T-helper 17 cell (primary cell): ENCODE measurements around the gene RYR1. TPM values are rescaled to one million over a fixed set of nuclear protein-coding genes. Genes with fewer than 3 reads are reported as not detected.
A peak's percentile ranks its signal among the peaks of the same experiment; 100 is the strongest.

Experiments
- ATAC-seq: fragments of 150-1000 bp; cut with Tn5 transposase; 2 replicates; pipeline ENCODE4 v1.10.0; 2021; ENCODE audit warnings: mild to moderate bottlenecking, moderate library complexity
- DNase-seq, 3 donors: peaks; one replicate each; pipeline versions ENCODE4 v3.0.0 to v3.0.0-alpha.2; 2020 to 2021
- H3K9me3 ChIP-seq: one replicate; pipeline ENCODE4 v1.7.0; 2013; ENCODE audit warnings: low read length, mild to moderate bottlenecking; ENCODE audit not compliant: control insufficient read depth, poor library complexity, severe bottlenecking
- H3K27ac Mint-ChIP-seq: one replicate; pipeline ENCODE4 v1.8.0; 2022; ENCODE audit warnings: mild to moderate bottlenecking, moderate library complexity, mixed read lengths
- H3K27me3 Mint-ChIP-seq: one replicate; pipeline ENCODE4 v1.8.0; 2022; ENCODE audit warnings: mixed read lengths
- H3K36me3 Mint-ChIP-seq: one replicate; pipeline ENCODE4 v1.8.0; 2022; ENCODE audit warnings: low read depth, mixed read lengths
- H3K4me1 Mint-ChIP-seq: one replicate; pipeline ENCODE4 v1.8.0; 2022; ENCODE audit warnings: mild to moderate bottlenecking, mixed read lengths
- H3K4me3 Mint-ChIP-seq: one replicate; pipeline ENCODE4 v1.8.0; 2022; ENCODE audit warnings: mild to moderate bottlenecking, moderate library complexity, mixed read lengths
- total RNA-seq, 4 donors: library from RNA in 2 of 4; stranded (reverse) in 2 of 4; gene quantifications; one replicate each; pipeline ENCODE4 v1.2.3 and lab custom pipeline; 2022 to 2026

Gene RYR1
- total RNA-seq, 2 donors from 2014 or later = 1.3 to 3.1 TPM

DNA sequence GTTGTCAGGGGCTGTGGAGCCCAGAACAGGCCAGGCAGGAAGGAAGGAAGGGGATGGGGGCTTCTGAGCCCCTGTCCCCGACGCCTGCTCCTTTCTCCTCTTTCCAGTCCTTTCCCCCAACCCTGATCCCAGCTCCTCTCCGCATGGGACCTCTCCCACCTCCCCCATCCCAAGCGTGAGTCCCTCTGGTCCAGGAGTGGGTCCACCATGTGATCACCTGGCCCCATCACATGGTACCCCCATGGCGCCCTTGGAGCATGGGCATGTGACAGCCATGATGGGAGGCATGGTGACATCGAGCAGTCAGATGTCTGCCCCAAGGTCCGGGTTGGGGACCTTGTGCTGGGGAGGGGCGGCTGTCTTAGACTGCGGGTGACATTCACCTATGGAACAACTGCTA, 9.2 kb downstream of the RYR1 start:
- peaks cover 11% of the 10 kb centered on the region for H3K36me3 Mint-ChIP-seq
- ATAC-seq (no peak), DNase-seq (no peak)
- no peaks in the 10 kb centered on the region for H3K9me3 ChIP-seq
- H3K4me3 Mint-ChIP-seq = no peak overlapping the region
- H3K27me3 Mint-ChIP-seq = peaks cover 11% of the 10 kb centered on the region
- no peak overlapping the region for H3K27ac Mint-ChIP-seq
- peaks cover 9% of the 10 kb centered on the region for H3K4me1 Mint-ChIP-seq

DNA sequence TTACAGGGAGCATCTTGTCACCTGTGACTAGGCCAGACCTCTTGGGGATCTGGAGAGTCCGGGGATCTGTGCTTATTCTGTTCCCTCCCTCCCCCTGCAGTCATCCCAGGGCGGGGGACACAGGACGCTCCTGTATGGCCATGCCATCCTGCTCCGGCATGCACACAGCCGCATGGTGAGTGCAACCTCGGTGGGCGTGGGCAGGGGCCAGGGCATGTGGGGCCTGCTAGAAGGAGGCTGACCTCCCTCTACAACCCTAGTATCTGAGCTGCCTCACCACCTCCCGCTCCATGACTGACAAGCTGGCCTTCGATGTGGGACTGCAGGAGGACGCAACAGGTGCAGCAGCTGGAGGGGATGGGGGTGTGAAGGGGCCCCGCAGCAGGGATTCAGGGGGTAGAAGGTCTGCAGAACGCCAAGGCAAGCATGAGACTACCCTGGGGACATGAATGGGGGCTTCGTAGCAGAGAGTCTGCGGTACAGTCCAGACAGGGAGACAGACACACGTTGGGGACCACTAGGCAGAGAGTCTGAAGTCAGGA, 10.0 kb downstream of the RYR1 start:
- Mint-ChIP-seq H3K27ac (no peak overlapping the region), H3K4me1 (peaks cover 9% of the 10 kb centered on the region), H3K36me3 (peaks cover 8% of the 10 kb centered on the region), H3K27me3 (peaks cover 5% of the 10 kb centered on the region), H3K4me3 (no peak overlapping the region)
- ATAC-seq (no peak), DNase-seq (no peak)
- H3K9me3 ChIP-seq = no peaks in the 10 kb centered on the region

DNA sequence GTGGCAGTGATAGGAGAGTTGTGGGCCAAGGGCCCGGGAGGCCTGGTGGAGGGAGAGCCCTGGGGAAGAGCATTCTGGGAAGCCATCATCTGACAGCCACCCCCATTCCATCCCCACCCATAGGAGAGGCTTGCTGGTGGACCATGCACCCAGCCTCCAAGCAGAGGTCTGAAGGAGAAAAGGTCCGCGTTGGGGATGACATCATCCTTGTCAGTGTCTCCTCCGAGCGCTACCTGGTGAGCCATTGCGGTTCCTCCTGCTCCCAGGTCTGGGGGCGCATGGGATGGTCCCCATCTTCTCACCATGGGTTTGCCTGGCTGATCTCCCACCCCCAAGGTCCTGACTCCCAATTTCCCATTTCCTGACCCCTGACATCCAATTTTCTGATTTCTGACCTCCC, 10.5 kb downstream of the RYR1 start:
- peaks cover 8% of the 10 kb centered on the region for H3K36me3 Mint-ChIP-seq
- H3K27ac Mint-ChIP-seq = peak overlapping the region; percentile 34
- ATAC-seq (no peak), DNase-seq (no peak)
- no peaks in the 10 kb centered on the region for H3K9me3 ChIP-seq
- H3K4me3 Mint-ChIP-seq = no peak overlapping the region
- peaks cover 9% of the 10 kb centered on the region for H3K4me1 Mint-ChIP-seq
- peaks cover 5% of the 10 kb centered on the region for H3K27me3 Mint-ChIP-seq

DNA sequence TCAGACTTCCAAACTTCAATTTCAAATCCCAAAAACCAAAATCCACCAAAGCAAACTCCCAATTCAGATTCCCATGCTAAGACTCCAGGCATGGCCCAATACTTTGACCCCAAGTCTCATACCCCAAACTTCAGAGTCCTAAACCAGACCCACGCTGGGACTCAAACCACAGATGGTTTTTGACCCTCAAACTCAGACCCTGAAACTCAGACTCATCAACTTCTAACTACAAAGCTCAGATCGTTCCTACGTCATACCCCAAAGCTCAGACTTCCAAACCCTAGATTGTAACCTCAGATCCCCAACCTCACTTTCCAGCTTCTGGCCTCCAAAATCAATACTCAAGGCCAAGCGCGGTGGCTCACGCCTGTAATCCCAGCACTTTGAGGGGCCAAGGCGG, 11.9 kb downstream of the RYR1 start:
- Mint-ChIP-seq H3K4me3 (no peak overlapping the region), H3K27ac (no peak overlapping the region), H3K27me3 (peaks cover 5% of the 10 kb centered on the region), H3K36me3 (peaks cover 8% of the 10 kb centered on the region), H3K4me1 (peaks cover 9% of the 10 kb centered on the region)
- no peak for DNase-seq
- ATAC-seq = no peak
- H3K9me3 ChIP-seq = no peaks in the 10 kb centered on the region

DNA sequence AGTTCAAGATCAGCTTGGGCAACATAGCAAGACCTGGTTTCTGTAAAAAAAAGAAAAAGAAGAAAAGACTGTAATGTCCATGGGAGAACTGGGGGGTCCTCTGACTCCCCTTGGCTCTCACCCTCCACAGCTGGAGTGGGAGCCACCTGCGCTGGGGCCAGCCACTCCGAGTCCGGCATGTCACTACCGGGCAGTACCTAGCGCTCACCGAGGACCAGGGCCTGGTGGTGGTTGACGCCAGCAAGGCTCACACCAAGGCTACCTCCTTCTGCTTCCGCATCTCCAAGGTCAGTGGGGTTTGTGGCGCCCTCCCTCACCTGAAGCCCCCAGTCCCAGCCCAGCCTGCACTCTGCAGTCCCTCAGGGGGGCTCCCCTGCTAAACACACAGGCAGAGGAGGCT, 14.7 kb downstream of the RYR1 start:
- no peak overlapping the region for H3K27ac Mint-ChIP-seq

DNA sequence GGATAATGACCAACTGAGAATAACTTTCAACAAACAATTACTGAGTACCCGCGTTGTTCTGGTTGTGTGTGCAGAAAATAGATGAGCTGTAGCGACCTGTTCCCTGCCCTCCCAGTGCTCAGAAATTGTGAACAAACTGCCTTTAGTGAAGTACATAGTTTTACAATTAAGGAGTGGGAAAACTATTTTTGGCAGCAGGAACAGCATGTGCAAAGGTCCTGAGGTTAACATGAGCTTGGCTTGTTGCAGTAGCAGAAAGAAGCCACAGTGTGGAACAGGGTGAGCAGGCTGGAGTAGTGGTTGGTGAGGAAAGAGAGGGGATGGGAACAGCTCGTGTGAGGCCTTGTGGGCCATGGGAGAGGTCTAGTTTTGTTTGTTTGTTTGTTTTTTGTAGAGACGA, 16.0 kb downstream of the RYR1 start:
- DNase-seq (no peak), ATAC-seq (no peak)
- H3K27me3 Mint-ChIP-seq = peaks cover 2% of the 10 kb centered on the region
- H3K4me3 Mint-ChIP-seq = no peak overlapping the region
- H3K36me3 Mint-ChIP-seq = peaks cover 8% of the 10 kb centered on the region
- no peaks in the 10 kb centered on the region for H3K9me3 ChIP-seq
- H3K27ac Mint-ChIP-seq = no peak overlapping the region
- peaks cover 12% of the 10 kb centered on the region for H3K4me1 Mint-ChIP-seq

More for the DNA sequence above, 14.7 kb downstream of the RYR1 start:
- H3K9me3 ChIP-seq = no peaks in the 10 kb centered on the region
- no peak overlapping the region for H3K4me3 Mint-ChIP-seq
- DNase-seq = no peak
- H3K36me3 Mint-ChIP-seq = peaks cover 8% of the 10 kb centered on the region
- peaks cover 10% of the 10 kb centered on the region for H3K4me1 Mint-ChIP-seq
- peaks cover 5% of the 10 kb centered on the region for H3K27me3 Mint-ChIP-seq
- no peak for ATAC-seq

DNA sequence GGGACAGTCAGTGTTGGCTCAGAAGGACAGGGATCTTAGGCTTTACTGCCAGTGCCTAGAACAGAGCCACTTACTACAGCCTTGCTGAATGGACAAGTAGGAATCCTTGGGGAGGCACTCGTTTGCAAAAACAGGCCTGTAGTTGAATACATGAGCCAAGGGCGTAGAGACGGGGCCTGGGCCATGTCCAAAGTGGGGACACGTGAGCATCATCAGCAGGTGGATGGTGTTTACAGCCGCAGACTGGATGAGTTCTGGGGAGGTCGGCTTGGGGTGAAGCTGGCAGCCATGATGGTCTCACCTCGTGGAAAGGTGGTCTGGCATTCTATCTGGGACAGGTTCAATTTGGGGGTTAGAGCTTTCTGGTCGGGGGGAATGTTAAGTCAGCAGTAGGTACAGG, 17.5 kb downstream of the RYR1 start:
- DNase-seq (no peak), ATAC-seq (no peak)
- Mint-ChIP-seq H3K27me3 (no peaks in the 10 kb centered on the region), H3K27ac (peak overlapping the region; percentile 51), H3K4me3 (no peak overlapping the region), H3K36me3 (peaks cover under 1% of the 10 kb centered on the region), H3K4me1 (peaks cover 6% of the 10 kb centered on the region)
- no peaks in the 10 kb centered on the region for H3K9me3 ChIP-seq

DNA sequence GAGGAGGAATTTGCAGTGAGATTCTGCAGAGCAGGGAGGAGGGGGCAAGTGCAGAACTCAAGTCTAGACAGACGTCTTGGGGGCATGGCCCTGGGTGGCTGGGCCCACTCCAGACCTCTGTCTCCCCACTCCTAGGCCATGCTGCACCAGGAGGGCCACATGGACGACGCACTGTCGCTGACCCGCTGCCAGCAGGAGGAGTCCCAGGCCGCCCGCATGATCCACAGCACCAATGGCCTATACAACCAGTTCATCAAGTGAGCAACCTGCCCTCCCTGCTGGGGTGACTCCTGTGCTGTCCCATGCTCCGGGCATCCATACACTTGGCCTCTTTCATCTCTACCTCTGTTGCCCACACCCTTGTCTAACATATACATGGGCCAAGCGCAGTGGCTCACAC, 18.1 kb downstream of the RYR1 start:
- Mint-ChIP-seq H3K4me3 (no peak overlapping the region), H3K4me1 (peaks cover 6% of the 10 kb centered on the region), H3K27me3 (no peaks in the 10 kb centered on the region), H3K27ac (no peak overlapping the region), H3K36me3 (no peaks in the 10 kb centered on the region)
- H3K9me3 ChIP-seq = no peaks in the 10 kb centered on the region
- DNase-seq = no peak
- no peak for ATAC-seq

DNA sequence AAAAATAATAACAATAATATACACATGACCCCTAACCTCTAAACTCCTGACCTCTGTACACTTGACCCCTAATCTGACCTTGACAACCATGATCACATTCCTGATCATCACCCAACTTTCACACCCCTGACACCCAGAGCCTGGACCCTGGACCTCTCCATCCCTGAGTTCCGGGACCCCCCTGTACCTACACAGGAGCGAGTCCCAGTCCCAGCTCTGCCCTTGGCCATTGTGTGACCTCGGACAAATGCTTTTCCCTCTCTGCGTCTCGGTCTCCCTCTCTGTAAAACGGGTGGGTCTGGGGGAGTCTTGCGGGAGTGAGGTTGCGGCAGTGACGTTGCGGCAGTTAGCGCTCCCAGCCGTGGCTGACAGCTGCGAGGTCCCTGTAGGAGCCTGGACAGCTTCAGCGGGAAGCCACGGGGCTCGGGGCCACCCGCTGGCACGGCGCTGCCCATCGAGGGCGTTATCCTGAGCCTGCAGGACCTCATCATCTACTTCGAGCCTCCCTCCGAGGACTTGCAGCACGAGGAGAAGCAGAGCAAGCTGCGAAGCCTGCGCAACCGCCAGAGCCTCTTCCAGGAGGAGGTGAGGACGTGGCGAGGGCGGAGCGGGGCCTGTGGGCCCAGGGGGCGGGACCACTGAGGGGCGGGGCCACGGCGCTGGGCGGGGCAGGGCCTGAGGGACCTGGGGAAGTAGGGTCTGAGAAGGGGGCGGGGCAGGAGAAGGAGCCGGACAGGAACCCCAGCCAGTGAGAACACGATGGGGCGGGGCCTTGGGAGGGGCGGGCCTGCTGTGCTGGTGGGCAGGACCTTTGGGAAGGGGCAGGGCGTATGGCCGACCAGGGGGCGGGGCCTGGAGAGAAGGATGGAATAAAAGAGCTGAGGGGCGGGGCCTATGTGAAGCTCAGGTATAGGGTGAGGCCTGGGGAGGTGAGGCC, 19.2 kb downstream of the RYR1 start:
- no peak overlapping the region for H3K27ac Mint-ChIP-seq
- peaks cover 10% of the 10 kb centered on the region for H3K4me1 Mint-ChIP-seq
- ATAC-seq (peak; percentile 23), DNase-seq (no peak)
- peaks cover 1% of the 10 kb centered on the region for H3K36me3 Mint-ChIP-seq
- H3K4me3 Mint-ChIP-seq = no peak overlapping the region
- no peaks in the 10 kb centered on the region for H3K27me3 Mint-ChIP-seq
- H3K9me3 ChIP-seq = no peaks in the 10 kb centered on the region

DNA sequence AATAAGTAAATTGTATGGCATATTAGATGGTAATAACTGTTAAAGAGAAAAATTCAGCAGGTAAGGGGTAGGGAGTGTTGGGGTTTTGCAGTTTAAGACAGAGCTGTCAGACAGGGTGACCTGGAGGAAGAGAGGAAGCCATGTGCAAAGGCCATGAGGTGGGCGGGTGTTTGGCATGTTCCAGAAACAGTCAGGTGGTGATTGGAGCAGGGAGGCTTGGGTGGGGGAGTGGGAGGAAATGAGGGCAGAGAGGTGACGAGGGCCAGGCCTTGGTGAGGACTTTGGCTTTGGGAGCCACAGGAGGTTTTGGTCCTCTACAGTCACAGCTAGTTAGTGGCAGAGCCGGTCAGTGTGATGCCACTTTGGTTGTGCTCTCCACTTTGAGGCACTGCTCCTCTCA, 20.1 kb downstream of the RYR1 start:
- no peaks in the 10 kb centered on the region for H3K27me3 Mint-ChIP-seq
- H3K27ac Mint-ChIP-seq = no peak overlapping the region
- H3K4me1 Mint-ChIP-seq = peaks cover 10% of the 10 kb centered on the region

DNA sequence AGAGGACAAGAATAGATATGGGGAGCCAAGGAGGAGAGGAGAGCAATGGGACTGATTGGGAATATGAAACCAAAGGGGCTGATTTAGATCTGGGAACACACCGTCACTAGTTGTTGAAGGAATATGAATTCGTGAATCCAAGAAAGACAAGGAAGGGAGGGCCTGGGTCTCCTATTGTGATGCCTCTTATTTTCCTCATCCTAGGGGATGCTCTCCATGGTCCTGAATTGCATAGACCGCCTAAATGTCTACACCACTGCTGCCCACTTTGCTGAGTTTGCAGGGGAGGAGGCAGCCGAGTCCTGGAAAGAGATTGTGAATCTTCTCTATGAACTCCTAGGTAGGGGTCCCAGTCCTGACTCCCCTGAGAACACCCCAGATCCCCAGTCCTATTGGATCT, 21.5 kb downstream of the RYR1 start:
- Mint-ChIP-seq H3K4me1 (peaks cover 10% of the 10 kb centered on the region), H3K27me3 (no peaks in the 10 kb centered on the region), H3K36me3 (peaks cover 3% of the 10 kb centered on the region), H3K4me3 (no peak overlapping the region), H3K27ac (no peak overlapping the region)
- no peak for DNase-seq
- H3K9me3 ChIP-seq = no peaks in the 10 kb centered on the region
- ATAC-seq = no peak

More for the DNA sequence above, 20.1 kb downstream of the RYR1 start:
- no peak for DNase-seq
- Mint-ChIP-seq H3K4me3 (no peak overlapping the region), H3K36me3 (peaks cover 3% of the 10 kb centered on the region)
- no peak for ATAC-seq
- H3K9me3 ChIP-seq = no peaks in the 10 kb centered on the region

DNA sequence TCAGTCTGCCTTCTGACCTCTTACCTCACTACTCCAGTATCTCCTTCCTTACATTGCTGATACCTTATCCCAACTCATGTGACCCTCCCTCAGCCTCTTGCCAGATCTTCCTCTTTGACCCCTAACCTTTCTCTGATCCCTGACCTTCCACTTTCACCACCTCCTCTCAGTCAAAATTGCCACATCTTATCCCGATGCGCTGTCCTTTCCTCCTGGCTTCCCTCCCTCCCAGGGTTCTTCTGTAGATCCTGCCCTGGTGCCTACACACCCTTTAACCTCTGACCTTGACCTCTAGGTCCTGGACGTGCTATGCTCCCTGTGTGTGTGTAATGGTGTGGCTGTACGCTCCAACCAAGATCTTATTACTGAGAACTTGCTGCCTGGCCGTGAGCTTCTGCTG, 23.7 kb downstream of the RYR1 start:
- DNase-seq (no peak), ATAC-seq (no peak)
- Mint-ChIP-seq H3K27me3 (peaks cover 11% of the 10 kb centered on the region), H3K36me3 (peaks cover 3% of the 10 kb centered on the region), H3K4me1 (peaks cover 6% of the 10 kb centered on the region), H3K4me3 (no peak overlapping the region), H3K27ac (no peak overlapping the region)
- H3K9me3 ChIP-seq = no peaks in the 10 kb centered on the region

DNA sequence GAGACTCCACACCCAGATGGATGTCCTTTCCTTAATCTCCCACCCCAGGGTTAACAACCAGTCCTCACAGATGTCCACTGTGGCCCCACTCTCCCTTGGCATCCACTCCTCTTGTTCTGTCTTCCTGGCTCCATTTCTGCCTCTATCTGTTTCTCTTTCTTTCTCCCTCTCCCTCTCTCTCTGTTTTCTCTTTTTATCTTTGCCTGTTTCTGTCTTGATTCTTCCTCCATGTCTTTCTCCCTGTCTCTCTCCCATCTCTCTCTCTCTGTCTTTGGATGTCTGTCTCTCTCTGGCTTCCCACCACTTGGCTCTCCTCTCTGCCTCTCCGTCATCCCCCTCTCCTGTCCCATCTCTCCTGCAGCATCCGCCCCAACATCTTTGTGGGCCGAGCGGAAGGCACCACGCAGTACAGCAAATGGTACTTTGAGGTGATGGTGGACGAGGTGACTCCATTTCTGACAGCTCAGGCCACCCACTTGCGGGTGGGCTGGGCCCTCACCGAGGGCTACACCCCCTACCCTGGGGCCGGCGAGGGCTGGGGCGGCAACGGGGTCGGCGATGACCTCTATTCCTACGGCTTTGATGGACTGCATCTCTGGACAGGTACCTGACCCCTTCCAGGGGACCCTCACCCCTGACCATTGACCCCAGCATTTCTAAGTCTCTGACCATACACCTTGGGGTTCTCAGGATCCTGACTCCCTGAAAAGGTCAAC, 24.4 kb downstream of the RYR1 start:
- H3K4me1 Mint-ChIP-seq = peaks cover 6% of the 10 kb centered on the region
- ATAC-seq (no peak), DNase-seq (no peak)
- H3K36me3 Mint-ChIP-seq = peaks cover 3% of the 10 kb centered on the region
- H3K27ac Mint-ChIP-seq = no peak overlapping the region
- H3K9me3 ChIP-seq = no peaks in the 10 kb centered on the region
- no peak overlapping the region for H3K4me3 Mint-ChIP-seq
- H3K27me3 Mint-ChIP-seq = peaks cover 15% of the 10 kb centered on the region
